SK-N-SH (cell line): ENCODE data around the gene NEURL2. TPM values are rescaled to one million over a fixed set of nuclear protein-coding genes. Genes with fewer than 3 reads are reported as not detected.
A peak's percentile ranks its signal among the peaks of the same experiment; 100 is the strongest.

ENCODE experiments used
- CTCF ChIA-PET: fragments of 300-600, 350-600 bp; formaldehyde crosslinking; extraction: SDS; loops from one replicate; lab custom pipeline; 2021; lab: Yijun Ruan, JAX
- POLR2A ChIA-PET: fragments of 350-600 bp; sonication (Branson Sonifier 250); formaldehyde crosslinking; extraction: SDS; loops from one replicate; lab custom pipeline; 2020; ENCODE audit warnings: antibody characterized with exemption, inconsistent platforms; lab: Yijun Ruan, JAX
- DNase-seq: peaks from one replicate; pipeline ENCODE4 v3.0.0; 2012
- H2AFZ ChIP-seq: fragments of 200-600 bp; sonication (generic); 2 replicates; pipeline ENCODE4 v1.8.1; 2016; ENCODE audit warnings: antibody characterized with exemption, mild to moderate bottlenecking, low read depth
- H3F3A ChIP-seq: fragments of 200-600 bp; sonication (generic); replicated peaks from 2 replicates; pipeline ENCODE3; 2016; ENCODE audit warnings: antibody characterized with exemption, mild to moderate bottlenecking; ENCODE audit not compliant: insufficient read depth
- H3K27ac ChIP-seq, 2 experiments: fragments of 200-500 bp in 1 of 2; fragments of 200-600 bp in 1 of 2; sonication (Bioruptor generic) in 1 of 2; sonication (generic), shearing (Covaris generic) in 1 of 2; 2 replicates each; pipeline versions ENCODE4 v1.5.1 to v1.6.1; 2014 to 2016; ENCODE audit warnings: low read depth in 2 of 2, inconsistent platforms in 1 of 2, low read length in 1 of 2, mild to moderate bottlenecking in 1 of 2, mixed read lengths in 1 of 2
- H3K27me3 ChIP-seq: fragments of 200-600 bp; sonication (generic), shearing (Covaris generic); 2 replicates; pipeline ENCODE4 v1.6.1; 2016; ENCODE audit warnings: mixed run types; ENCODE audit not compliant: insufficient read depth
- H3K36me3 ChIP-seq, 2 experiments: fragments of 200-500 bp in 1 of 2; fragments of 200-600 bp in 1 of 2; sonication (Bioruptor generic) in 1 of 2; sonication (generic) in 1 of 2; replicated peaks in 1 of 2; 2 replicates each; pipeline versions ENCODE3 to v1.5.1; 2014 to 2016; ENCODE audit warnings: low read length in 1 of 2, mild to moderate bottlenecking in 1 of 2; ENCODE audit not compliant: insufficient read depth in 2 of 2, control insufficient read depth in 1 of 2
- H3K4me1 ChIP-seq, 2 experiments: fragments of 200-500 bp in 1 of 2; fragments of 200-600 bp in 1 of 2; sonication (Bioruptor generic) in 1 of 2; sonication (generic), shearing (Covaris generic) in 1 of 2; 2 replicates each; pipeline versions ENCODE4 v1.5.1 to v1.6.1; 2014 to 2016; ENCODE audit warnings: low read depth in 1 of 2, low read length in 1 of 2, mixed run types in 1 of 2; ENCODE audit not compliant: insufficient read depth in 2 of 2, control insufficient read depth in 1 of 2
- H3K4me2 ChIP-seq: fragments of 200-600 bp; sonication (generic), shearing (Covaris generic); 2 replicates; pipeline ENCODE4 v1.6.1; 2017; ENCODE audit warnings: mixed run types
- H3K4me3 ChIP-seq, 2 experiments: fragments of 200-500 bp in 1 of 2; fragments of 200-600 bp in 1 of 2; sonication (Bioruptor generic) in 1 of 2; sonication (generic), shearing (Covaris generic) in 1 of 2; 2 replicates each; pipeline versions ENCODE4 v1.5.1 to v1.8.1; 2014 to 2016; ENCODE audit warnings: low read depth in 2 of 2, inconsistent platforms in 1 of 2, low read length in 1 of 2, mild to moderate bottlenecking in 1 of 2, mixed read lengths in 1 of 2, moderate library complexity in 1 of 2
- H3K79me2 ChIP-seq: fragments of 200-600 bp; sonication (generic); 2 replicates; pipeline ENCODE4 v1.8.1; 2017; ENCODE audit warnings: mild to moderate bottlenecking; ENCODE audit not compliant: insufficient read depth
- H3K9ac ChIP-seq: fragments of 200-600 bp; sonication (generic); 2 replicates; pipeline ENCODE4 v1.6.1; 2017; ENCODE audit warnings: mixed run types
- H3K9me2 ChIP-seq: fragments of 200-600 bp; sonication (generic); 2 replicates; pipeline ENCODE4 v1.6.1; 2017; ENCODE audit warnings: mixed run types
- H3K9me3 ChIP-seq: fragments of 200-600 bp; sonication (generic); 2 replicates; pipeline ENCODE4 v1.6.1; 2017; ENCODE audit warnings: mixed run types, mild to moderate bottlenecking, moderate library complexity
- H4K20me1 ChIP-seq: fragments of 200-600 bp; sonication (generic); 2 replicates; pipeline ENCODE4 v1.6.1; 2017; ENCODE audit warnings: mild to moderate bottlenecking, mixed run types; ENCODE audit not compliant: insufficient read depth
- CHD2 ChIP-seq: fragments of 150-350 bp; IDR thresholded peaks from 2 replicates; pipeline ENCODE4 v1.6.1; 2018; ENCODE audit warnings: low read length; ENCODE audit not compliant: partially characterized antibody
- ELF1 ChIP-seq: IDR thresholded peaks from 2 replicates; pipeline ENCODE4 v1.4.0; 2012
- EZH2phosphoT487 ChIP-seq: fragments of 200-600 bp; sonication (generic); IDR thresholded peaks from 2 replicates; pipeline ENCODE4 v1.6.1; 2017; ENCODE audit warnings: low read depth, mixed run types, mild to moderate bottlenecking, antibody characterized with exemption, moderate library complexity, borderline replicate concordance
- MXI1 ChIP-seq: IDR thresholded peaks from 2 replicates; pipeline ENCODE4 v1.6.1; 2012; ENCODE audit warnings: mild to moderate bottlenecking, low read depth, low read length, improper control_type of control experiment
- POLR2AphosphoS5 ChIP-seq: IDR thresholded peaks from 2 replicates; pipeline ENCODE4 v1.6.1; 2012; ENCODE audit warnings: low read depth, low read length
- SIN3A ChIP-seq: IDR thresholded peaks from 2 replicates; pipeline ENCODE4 v1.6.1; 2012; ENCODE audit warnings: low read depth, mild to moderate bottlenecking, low read length, moderate library complexity, borderline replicate concordance
- SMC3 ChIP-seq: IDR thresholded peaks from 2 replicates; pipeline ENCODE4 v1.6.1; 2012; ENCODE audit warnings: low read depth, low read length, improper control_type of control experiment
- WGBS: methylation state at CpG from one replicate; pipeline ENCODE4 v1.1.6; 2017; ENCODE audit warnings: low lambda C conversion rate; 5-methylcytosine and 5-hydroxymethylcytosine counted together
- polyA plus RNA-seq, 3 experiments: library from polyadenylated mRNA; depleted of rRNA; stranded (reverse); fragments of >200 nt; gene quantifications; 2 replicates each; pipeline ENCODE4 v1.2.3, GENCODE V29; 2012
- TF ChIP-seq, protein P1 (sequence below): IDR thresholded peaks from 2 replicates; pipeline ENCODE4 v1.4.0; 2012; ENCODE audit warnings: low read depth, borderline replicate concordance
- TF ChIP-seq, protein P2 (sequence below): fragments of 200-600 bp; sonication (generic); IDR thresholded peaks from 2 replicates; pipeline ENCODE4 v1.6.1; 2017; ENCODE audit warnings: antibody characterized with exemption, mild to moderate bottlenecking, moderate library complexity
- TF ChIP-seq, protein P3 (sequence below): IDR thresholded peaks from 2 replicates; pipeline ENCODE4; 2012
- TF ChIP-seq, protein P4 (sequence below): IDR thresholded peaks from 2 replicates; pipeline ENCODE4 v1.4.0; 2012; ENCODE audit warnings: low read depth
- TF ChIP-seq, protein P5 (sequence below): IDR thresholded peaks from 2 replicates; pipeline ENCODE4 v1.4.0; 2012; ENCODE audit warnings: low read depth, borderline replicate concordance

The NEURL2 gene
- polyA plus RNA-seq, 1 of the 3 experiments (the other 2 are of a cell fraction) = 3.5 TPM

DNA sequence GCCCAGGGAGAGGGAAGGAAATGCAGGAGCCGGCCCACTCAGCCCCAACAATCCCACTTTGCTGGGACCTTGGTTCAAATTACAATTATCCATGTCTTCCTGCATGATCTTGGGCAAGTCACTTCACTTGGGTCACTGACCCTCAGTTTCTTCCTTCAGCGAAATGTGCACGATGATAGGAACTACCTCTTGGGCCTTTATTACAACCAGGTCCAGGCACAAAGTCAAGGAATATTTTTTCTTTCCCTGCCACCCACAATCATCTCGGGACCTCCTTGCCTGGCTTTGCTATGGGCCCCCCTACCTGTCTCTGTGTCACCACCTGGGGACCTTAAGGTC is 21.3 kb upstream of the NEURL2 start:
- Histone ChIP-seq H3K27me3 (no peaks in the 10 kb centered on the region), H3K4me3 (peak overlapping the region; percentile 60 to 72), H3K79me2 (peaks cover 10% of the 10 kb centered on the region), H3K4me1 (peaks cover 7 to 8% of the 10 kb centered on the region in 2 experiments; a peak in 1 of 4 replicates), H3K4me2 (peak overlapping the region; percentile 99), H3K27ac (peak overlapping the region; percentile 47 to 91), H3K9ac (peak overlapping the region; percentile 84), H3K9me2 (no peaks in the 10 kb centered on the region), H3K36me3 (peaks cover 5 to 14% of the 10 kb centered on the region in 2 experiments), H2AFZ (peak overlapping the region; percentile 95), H3K9me3 (no peaks in the 10 kb centered on the region), H3F3A (peaks cover 6% of the 10 kb centered on the region), H4K20me1 (no peaks in the 10 kb centered on the region; the same call in 1 of the 2 replicates)
- no peak for DNase-seq
- TF ChIP-seq, protein P1, sequence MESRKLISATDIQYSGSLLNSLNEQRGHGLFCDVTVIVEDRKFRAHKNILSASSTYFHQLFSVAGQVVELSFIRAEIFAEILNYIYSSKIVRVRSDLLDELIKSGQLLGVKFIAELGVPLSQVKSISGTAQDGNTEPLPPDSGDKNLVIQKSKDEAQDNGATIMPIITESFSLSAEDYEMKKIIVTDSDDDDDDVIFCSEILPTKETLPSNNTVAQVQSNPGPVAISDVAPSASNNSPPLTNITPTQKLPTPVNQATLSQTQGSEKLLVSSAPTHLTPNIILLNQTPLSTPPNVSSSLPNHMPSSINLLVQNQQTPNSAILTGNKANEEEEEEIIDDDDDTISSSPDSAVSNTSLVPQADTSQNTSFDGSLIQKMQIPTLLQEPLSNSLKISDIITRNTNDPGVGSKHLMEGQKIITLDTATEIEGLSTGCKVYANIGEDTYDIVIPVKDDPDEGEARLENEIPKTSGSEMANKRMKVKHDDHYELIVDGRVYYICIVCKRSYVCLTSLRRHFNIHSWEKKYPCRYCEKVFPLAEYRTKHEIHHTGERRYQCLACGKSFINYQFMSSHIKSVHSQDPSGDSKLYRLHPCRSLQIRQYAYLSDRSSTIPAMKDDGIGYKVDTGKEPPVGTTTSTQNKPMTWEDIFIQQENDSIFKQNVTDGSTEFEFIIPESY = no peak
- TF ChIP-seq EZH2phosphoT487 = no peak
- no peak for TF ChIP-seq ELF1
- no peak for TF ChIP-seq SIN3A
- 60% methylated on average over 4 of the region's 4 CpGs for WGBS
- POLR2A ChIA-PET = interaction anchor here (0.6 to 3.2 kb wide), 5 partner anchors 8 to 30 kb away, joined by 3 to 46 read pairs (median 5); partner anchors contain the start of genes CTSA, NEURL2 and PCIF1
- CTCF ChIA-PET = interaction anchor here (1.1 kb wide), 1 partner anchor 22 kb away, joined by 4 read pairs; no protein-coding TSS in a partner anchor

DNA sequence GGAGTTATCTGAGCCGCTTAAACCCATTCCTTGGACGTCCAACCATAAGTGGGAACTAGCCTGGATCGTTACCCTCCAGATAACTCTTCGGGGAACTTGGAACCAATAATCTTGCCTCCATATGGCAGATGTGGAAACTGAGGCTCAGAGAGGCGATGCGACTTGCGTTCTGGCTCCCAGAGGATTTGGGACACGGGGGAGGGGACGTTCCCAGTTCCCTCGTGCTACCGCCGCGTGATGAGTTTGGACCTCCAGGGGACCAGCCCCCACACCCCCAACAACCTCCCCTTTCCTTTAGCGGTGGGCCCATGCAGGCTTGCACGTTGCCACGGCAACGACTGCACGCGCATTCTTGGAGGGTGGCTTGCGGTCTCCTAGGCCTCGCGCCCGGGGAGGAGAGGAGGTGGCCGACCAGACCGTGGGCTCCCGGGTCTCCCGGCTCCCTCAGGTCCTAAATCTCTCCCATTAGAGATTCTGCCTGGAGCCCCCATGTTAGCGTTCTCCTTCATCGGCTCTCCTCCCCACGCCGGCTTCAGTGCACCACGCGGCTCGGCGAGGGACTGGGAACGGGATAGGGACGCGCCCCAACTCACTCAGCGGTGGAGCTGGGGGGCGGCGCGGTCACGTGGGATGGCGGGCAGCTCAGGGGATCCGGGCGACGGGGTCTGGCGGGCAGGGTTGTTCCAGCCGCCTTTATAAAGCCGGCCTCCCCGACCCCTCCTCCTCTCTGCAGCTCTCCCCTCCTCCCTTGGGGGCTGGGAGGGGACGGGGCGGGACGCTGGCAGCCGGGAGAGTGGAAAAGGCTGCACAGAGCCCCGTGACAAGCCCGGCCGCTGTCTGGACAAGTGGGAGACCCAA is 20.7 kb upstream of the NEURL2 start, which contains the start of gene PLTP:
PLTP (minus strand) TSS at position 670 of the 858 bp plus-strand sequence. CDS start 703 bp downstream, outside the sequence.
- H2AFZ ChIP-seq = peak within 1 kb of the TSS; percentile 95
- H3K27ac ChIP-seq = peak within 1 kb of the TSS; percentile 81 to 91
- H3F3A ChIP-seq = peaks cover 6% of the 10 kb centered on the region
- H3K4me3 ChIP-seq = peak within 1 kb of the TSS; percentile 60 to 72
- no peak for TF ChIP-seq ELF1
- TF ChIP-seq CHD2 = peak; percentile 30
- peak; percentile 86 for TF ChIP-seq MXI1
- TF ChIP-seq, protein P2, sequence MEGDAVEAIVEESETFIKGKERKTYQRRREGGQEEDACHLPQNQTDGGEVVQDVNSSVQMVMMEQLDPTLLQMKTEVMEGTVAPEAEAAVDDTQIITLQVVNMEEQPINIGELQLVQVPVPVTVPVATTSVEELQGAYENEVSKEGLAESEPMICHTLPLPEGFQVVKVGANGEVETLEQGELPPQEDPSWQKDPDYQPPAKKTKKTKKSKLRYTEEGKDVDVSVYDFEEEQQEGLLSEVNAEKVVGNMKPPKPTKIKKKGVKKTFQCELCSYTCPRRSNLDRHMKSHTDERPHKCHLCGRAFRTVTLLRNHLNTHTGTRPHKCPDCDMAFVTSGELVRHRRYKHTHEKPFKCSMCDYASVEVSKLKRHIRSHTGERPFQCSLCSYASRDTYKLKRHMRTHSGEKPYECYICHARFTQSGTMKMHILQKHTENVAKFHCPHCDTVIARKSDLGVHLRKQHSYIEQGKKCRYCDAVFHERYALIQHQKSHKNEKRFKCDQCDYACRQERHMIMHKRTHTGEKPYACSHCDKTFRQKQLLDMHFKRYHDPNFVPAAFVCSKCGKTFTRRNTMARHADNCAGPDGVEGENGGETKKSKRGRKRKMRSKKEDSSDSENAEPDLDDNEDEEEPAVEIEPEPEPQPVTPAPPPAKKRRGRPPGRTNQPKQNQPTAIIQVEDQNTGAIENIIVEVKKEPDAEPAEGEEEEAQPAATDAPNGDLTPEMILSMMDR = no peak
- no peak for TF ChIP-seq SMC3
- peak; percentile 31; the same call in 1 of the 2 replicates for TF ChIP-seq SIN3A
- TF ChIP-seq, protein P3, sequence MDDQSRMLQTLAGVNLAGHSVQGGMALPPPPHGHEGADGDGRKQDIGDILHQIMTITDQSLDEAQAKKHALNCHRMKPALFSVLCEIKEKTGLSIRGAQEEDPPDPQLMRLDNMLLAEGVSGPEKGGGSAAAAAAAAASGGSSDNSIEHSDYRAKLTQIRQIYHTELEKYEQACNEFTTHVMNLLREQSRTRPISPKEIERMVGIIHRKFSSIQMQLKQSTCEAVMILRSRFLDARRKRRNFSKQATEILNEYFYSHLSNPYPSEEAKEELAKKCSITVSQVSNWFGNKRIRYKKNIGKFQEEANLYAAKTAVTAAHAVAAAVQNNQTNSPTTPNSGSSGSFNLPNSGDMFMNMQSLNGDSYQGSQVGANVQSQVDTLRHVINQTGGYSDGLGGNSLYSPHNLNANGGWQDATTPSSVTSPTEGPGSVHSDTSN = 0 out of 2 replicates have a peak, but pooled peaks have one; percentile 3
- TF ChIP-seq, protein P4, sequence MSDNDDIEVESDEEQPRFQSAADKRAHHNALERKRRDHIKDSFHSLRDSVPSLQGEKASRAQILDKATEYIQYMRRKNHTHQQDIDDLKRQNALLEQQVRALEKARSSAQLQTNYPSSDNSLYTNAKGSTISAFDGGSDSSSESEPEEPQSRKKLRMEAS = no peak
- peak; percentile 89 for TF ChIP-seq POLR2AphosphoS5
- TF ChIP-seq, protein P1 = peak; percentile 10; the same call in 1 of the 2 replicates
- TF ChIP-seq, protein P5, sequence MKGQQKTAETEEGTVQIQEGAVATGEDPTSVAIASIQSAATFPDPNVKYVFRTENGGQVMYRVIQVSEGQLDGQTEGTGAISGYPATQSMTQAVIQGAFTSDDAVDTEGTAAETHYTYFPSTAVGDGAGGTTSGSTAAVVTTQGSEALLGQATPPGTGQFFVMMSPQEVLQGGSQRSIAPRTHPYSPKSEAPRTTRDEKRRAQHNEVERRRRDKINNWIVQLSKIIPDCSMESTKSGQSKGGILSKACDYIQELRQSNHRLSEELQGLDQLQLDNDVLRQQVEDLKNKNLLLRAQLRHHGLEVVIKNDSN = peak; percentile 87
- peak within 1 kb of the TSS; percentile 99 for H3K4me2 ChIP-seq
- no peaks in the 10 kb centered on the region; the same call in 1 of the 2 replicates for H4K20me1 ChIP-seq
- H3K27me3 ChIP-seq = no peaks in the 10 kb centered on the region
- peaks cover 6 to 14% of the 10 kb centered on the region in 2 experiments for H3K36me3 ChIP-seq
- no peaks in the 10 kb centered on the region for H3K9me2 ChIP-seq
- DNase-seq = peak; percentile 89
- WGBS = 9% methylated on average over 24 of the region's 58 CpGs
- peaks cover 7 to 8% of the 10 kb centered on the region in 2 experiments; a peak in 1 of 4 replicates for H3K4me1 ChIP-seq
- H3K9me3 ChIP-seq = no peaks in the 10 kb centered on the region
- peak within 1 kb of the TSS; percentile 84 for H3K9ac ChIP-seq
- ChIA-PET POLR2A (interaction anchor here (0.5 to 3.2 kb wide), 7 partner anchors 8 to 30 kb away, joined by 3 to 46 read pairs (median 5); partner anchors contain the start of genes CTSA, NEURL2 and PCIF1), CTCF (interaction anchor here (1.1 kb wide), 1 partner anchor 21 kb away, joined by 4 read pairs; no protein-coding TSS in a partner anchor)
- H3K79me2 ChIP-seq = peaks cover 10% of the 10 kb centered on the region
